HCT116 (cell line): ENCODE results near the gene LAGE3. TPM values are rescaled to one million over a fixed set of nuclear protein-coding genes. Genes with fewer than 3 reads are reported as not detected.
A peak's percentile ranks its signal among the peaks of the same experiment; 100 is the strongest.

Experiments
- ATAC-seq: fragments of 200-7000 bp; cut with Tn5 transposase; 2 replicates; pipeline ENCODE4 v1.9.1; 2020; ENCODE audit warnings: mild to moderate bottlenecking, moderate library complexity
- BruUV-seq: library from RNA; stranded (reverse); fragments of 400-500 nt; replicated peaks from 2 replicates; lab custom pipeline; 2021; lab: Mats Ljungman, UMichigan
- CTCF ChIA-PET: fragments of 300-600 bp; sonication (Branson Sonifier 250); formaldehyde crosslinking; loops from one replicate; lab custom pipeline; 2021; ENCODE audit warnings: antibody characterized with exemption; lab: Charles Lee
- POLR2A ChIA-PET: fragments of 300-600, 350-600 bp; sonication (Branson Sonifier 250); formaldehyde crosslinking; loops from one replicate; lab custom pipeline; 2021; ENCODE audit warnings: antibody characterized with exemption; lab: Charles Lee
- RAD21 ChIA-PET, 2 experiments: fragments of 300-600 bp; sonication (Branson Sonifier 250); formaldehyde crosslinking; loops; one replicate each; lab custom pipeline; 2023; ENCODE audit warnings: low total read pairs in 2 of 2; ENCODE audit not compliant: uncharacterized antibody in 2 of 2, unreplicated experiment in 2 of 2, low non-redundant PET in 1 of 2; lab: Charles Lee
- DNase-seq: peaks from one replicate; pipeline ENCODE4 v3.0.0-alpha.2; 2010; ENCODE audit warnings: low read depth, low spot score
- H2AFZ ChIP-seq: fragments of 200-600 bp; shearing (Covaris generic), sonication (generic); 2 replicates; pipeline ENCODE4 v1.6.1; 2017; ENCODE audit warnings: low read depth, mixed run types, mixed read lengths, antibody characterized with exemption, low read length; ENCODE audit not compliant: poor library complexity, severe bottlenecking
- H3K27ac ChIP-seq: 2 replicates; pipeline ENCODE4 v1.5.1; 2012; ENCODE audit warnings: low read depth, low read length
- H3K27me3 ChIP-seq: fragments of 200-600 bp; sonication (generic); 2 replicates; pipeline ENCODE4 v1.6.1; 2016; ENCODE audit warnings: mixed run types, low read length, mixed read lengths; ENCODE audit not compliant: insufficient read depth
- H3K36me3 ChIP-seq, 2 experiments: fragments of 200-500 bp in 1 of 2; fragments of 200-600 bp in 1 of 2; sonication (Bioruptor generic) in 1 of 2; sonication (generic) in 1 of 2; 2 replicates each; pipeline versions ENCODE4 v1.5.1 to v1.6.1; 2014 to 2016; ENCODE audit warnings: low read length in 2 of 2, inconsistent platforms in 1 of 2, mixed read lengths in 1 of 2, mixed run types in 1 of 2; ENCODE audit not compliant: insufficient read depth in 2 of 2, control insufficient read depth in 1 of 2
- H3K4me1 ChIP-seq, 2 experiments: fragments of 200-600 bp in 1 of 2; sonication (generic) in 1 of 2; 2 replicates each; pipeline versions ENCODE4 v1.5.1 to v1.6.1; 2012 to 2017; ENCODE audit warnings: low read length in 2 of 2, inconsistent platforms in 1 of 2, mild to moderate bottlenecking in 1 of 2, mixed read lengths in 1 of 2, mixed run types in 1 of 2, moderate library complexity in 1 of 2; ENCODE audit not compliant: insufficient read depth in 2 of 2, control insufficient read depth in 1 of 2
- H3K4me2 ChIP-seq: fragments of 200-600 bp; sonication (generic); 2 replicates; pipeline ENCODE4 v1.6.1; 2017; ENCODE audit warnings: mixed run types, low read length, mixed read lengths
- H3K4me3 ChIP-seq, 2 experiments: fragments of 200-600 bp in 1 of 2; sonication (generic) in 1 of 2; replicated peaks in 1 of 2; 2 replicates each; pipeline ENCODE4 v1.5.1; 2011 to 2016; ENCODE audit warnings: low read length in 2 of 2, control low read depth in 1 of 2, low read depth in 1 of 2, mild to moderate bottlenecking in 1 of 2, mixed read lengths in 1 of 2, mixed run types in 1 of 2
- H3K79me2 ChIP-seq: fragments of 200-600 bp; sonication (generic); 2 replicates; pipeline ENCODE4 v1.6.1; 2017; ENCODE audit warnings: mild to moderate bottlenecking, mixed run types, low read length, moderate library complexity, mixed read lengths; ENCODE audit not compliant: insufficient read depth
- H3K9ac ChIP-seq: fragments of 200-600 bp; sonication (generic); 2 replicates; pipeline ENCODE4 v1.6.1; 2016; ENCODE audit warnings: low read length, mixed read lengths
- H3K9me2 ChIP-seq: fragments of 200-600 bp; sonication (generic), shearing (Covaris generic); 2 replicates; pipeline ENCODE4 v1.6.1; 2017; ENCODE audit warnings: mixed run types, mild to moderate bottlenecking, moderate library complexity; ENCODE audit not compliant: insufficient read depth
- H3K9me3 ChIP-seq, 2 experiments: fragments of 200-500 bp in 1 of 2; fragments of 200-600 bp in 1 of 2; sonication (Bioruptor generic) in 1 of 2; sonication (generic) in 1 of 2; 2 replicates each; pipeline ENCODE4 v1.6.1; 2014 to 2017; ENCODE audit warnings: low read length in 2 of 2, mixed read lengths in 2 of 2, inconsistent platforms in 1 of 2, low read depth in 1 of 2, mild to moderate bottlenecking in 1 of 2, mixed run types in 1 of 2, moderate library complexity in 1 of 2; ENCODE audit not compliant: control insufficient read depth in 1 of 2, insufficient read depth in 1 of 2
- H4K20me1 ChIP-seq: fragments of 200-600 bp; sonication (generic), shearing (Covaris generic); 2 replicates; pipeline ENCODE4 v1.6.1; 2017; ENCODE audit warnings: mixed run types, mild to moderate bottlenecking, moderate library complexity; ENCODE audit not compliant: insufficient read depth
- EGR1 ChIP-seq: IDR thresholded peaks from 2 replicates; pipeline ENCODE4 v1.6.1; 2012; ENCODE audit warnings: low read depth
- EZH2 ChIP-seq: fragments of 200-600 bp; sonication (generic); IDR thresholded peaks from 2 replicates; pipeline ENCODE4 v1.6.1; 2017; ENCODE audit warnings: antibody characterized with exemption, mixed run types
- EZH2phosphoT487 ChIP-seq: fragments of 200-600 bp; IDR thresholded peaks from 2 replicates; pipeline ENCODE4 v1.6.1; 2018; ENCODE audit warnings: antibody characterized with exemption, borderline replicate concordance
- FOSL1 ChIP-seq: IDR thresholded peaks from 2 replicates; pipeline ENCODE4 v1.6.1; 2012; ENCODE audit warnings: low read depth
- JUND ChIP-seq: IDR thresholded peaks from 2 replicates; pipeline ENCODE4 v1.6.1; 2012
- POLR2A ChIP-seq: IDR thresholded peaks from 2 replicates; pipeline ENCODE4 v1.7.0; 2011; ENCODE audit warnings: borderline replicate concordance; ENCODE audit not compliant: insufficient read depth, insufficient read length; ENCODE audit errors: extremely low read depth
- POLR2AphosphoS5 ChIP-seq: IDR thresholded peaks from 2 replicates; pipeline ENCODE4 v1.6.1; 2011; ENCODE audit warnings: mild to moderate bottlenecking, low read depth, low read length, moderate library complexity
- RAD21 ChIP-seq: IDR thresholded peaks from 2 replicates; pipeline ENCODE4 v1.6.1; 2012; ENCODE audit warnings: low read depth, mild to moderate bottlenecking
- SIN3A ChIP-seq: IDR thresholded peaks from 2 replicates; pipeline ENCODE4 v1.6.1; 2012; ENCODE audit warnings: low read depth
- SP1 ChIP-seq: IDR thresholded peaks from 2 replicates; pipeline ENCODE4 v1.6.1; 2012; ENCODE audit warnings: low read depth
- TCF7L2 ChIP-seq: IDR thresholded peaks from 2 replicates; pipeline ENCODE4 v1.7.0; 2011; ENCODE audit warnings: borderline replicate concordance, inconsistent platforms; ENCODE audit not compliant: insufficient read depth, insufficient read length; ENCODE audit errors: extremely low read depth
- YY1 ChIP-seq: IDR thresholded peaks from 2 replicates; pipeline ENCODE4 v1.6.1; 2011; ENCODE audit warnings: low read length, low read depth, moderate library complexity, mild to moderate bottlenecking; ENCODE audit not compliant: insufficient replicate concordance; ENCODE audit errors: extremely low read depth
- ZBTB33 ChIP-seq: IDR thresholded peaks from 2 replicates; pipeline ENCODE4 v1.6.1; 2011; ENCODE audit warnings: mild to moderate bottlenecking, low read length, moderate library complexity; ENCODE audit not compliant: insufficient replicate concordance; ENCODE audit errors: extremely low read depth
- ZFX ChIP-seq: fragments of 450-650 bp; IDR thresholded peaks from 2 replicates; pipeline ENCODE4 v1.6.1; 2017
- ZNF274 ChIP-seq: fragments of 200-500 bp; sonication (Bioruptor generic); IDR thresholded peaks from 2 replicates; pipeline ENCODE4 v1.6.1; 2014; ENCODE audit warnings: mild to moderate bottlenecking, low read depth, low read length, inconsistent platforms
- intact Hi-C: fragments of 100-400 bp; cut with micrococcal nuclease; formaldehyde crosslinking; loops from 2 replicates; pipeline ENCODE4 v1.10.0; 2022
- total RNA-seq: library from RNA; stranded (reverse); gene quantifications from one replicate; pipeline ENCODE4 v1.2.1, GENCODE V29; 2021; ENCODE audit not compliant: unreplicated experiment
- TF ChIP-seq, protein P1 (sequence below): IDR thresholded peaks from 2 replicates; pipeline ENCODE4 v1.6.1; 2012; ENCODE audit warnings: low read depth
- TF ChIP-seq, protein P2 (sequence below), 3 experiments: fragments of 200-600 bp in 1 of 3; sonication (generic) in 1 of 3; IDR thresholded peaks in 2 of 3; conservative IDR thresholded peaks in 1 of 3; 2 replicates each; pipeline ENCODE4 v1.5.1; 2012 to 2017; ENCODE audit warnings: low read depth in 2 of 3, low read length in 2 of 3, antibody characterized with exemption in 1 of 3, borderline replicate concordance in 1 of 3, control low read depth in 1 of 3, mild to moderate bottlenecking in 1 of 3, mixed read lengths in 1 of 3, mixed run types in 1 of 3, moderate library complexity in 1 of 3; ENCODE audit not compliant: insufficient read depth in 1 of 3

Gene LAGE3
- total RNA-seq, 1 experiment from 2014 or later = 42.8 TPM

- Histone ChIP-seq H3K4me1 (peaks cover 6 to 16% of the 10 kb centered on the region in 2 experiments; a peak in 3 of 4 replicates), H4K20me1 (no peaks in the 10 kb centered on the region), H3K9me2 (no peaks in the 10 kb centered on the region), H3K4me2 (peak within 1 kb of the TSS; percentile 81), H3K4me3 (peak within 1 kb of the TSS; percentile 59 to 68), H3K27ac (peak within 1 kb of the TSS; percentile 70), H3K27me3 (no peaks in the 10 kb centered on the region), H3K9me3 (no peaks in the 10 kb centered on the region), H2AFZ (no peak within 1 kb of the TSS), H3K9ac (peak within 1 kb of the TSS; percentile 79), H3K36me3 (no peaks in the 10 kb centered on the region; a peak in 1 of 4 replicates), H3K79me2 (peaks cover 19% of the 10 kb centered on the region)
- CTCF ChIA-PET = no interaction called here
- RAD21 ChIA-PET = no interaction called here
- BruUV-seq = no TSS peak
- POLR2A ChIA-PET = no interaction called here
- TF ChIP-seq YY1 (no peak), EZH2phosphoT487 (no peak), POLR2A (no peak), ZFX (peak; percentile 56; the same call in 1 of the 2 replicates), EGR1 (no peak), FOSL1 (no peak), TCF7L2 (no peak), ZBTB33 (no peak), POLR2AphosphoS5 (peak; percentile 28; the same call in 1 of the 2 replicates), SIN3A (no peak), RAD21 (no peak), JUND (no peak), SP1 (no peak), ZNF274 (no peak), EZH2 (no peak)
- TF ChIP-seq, protein P1, sequence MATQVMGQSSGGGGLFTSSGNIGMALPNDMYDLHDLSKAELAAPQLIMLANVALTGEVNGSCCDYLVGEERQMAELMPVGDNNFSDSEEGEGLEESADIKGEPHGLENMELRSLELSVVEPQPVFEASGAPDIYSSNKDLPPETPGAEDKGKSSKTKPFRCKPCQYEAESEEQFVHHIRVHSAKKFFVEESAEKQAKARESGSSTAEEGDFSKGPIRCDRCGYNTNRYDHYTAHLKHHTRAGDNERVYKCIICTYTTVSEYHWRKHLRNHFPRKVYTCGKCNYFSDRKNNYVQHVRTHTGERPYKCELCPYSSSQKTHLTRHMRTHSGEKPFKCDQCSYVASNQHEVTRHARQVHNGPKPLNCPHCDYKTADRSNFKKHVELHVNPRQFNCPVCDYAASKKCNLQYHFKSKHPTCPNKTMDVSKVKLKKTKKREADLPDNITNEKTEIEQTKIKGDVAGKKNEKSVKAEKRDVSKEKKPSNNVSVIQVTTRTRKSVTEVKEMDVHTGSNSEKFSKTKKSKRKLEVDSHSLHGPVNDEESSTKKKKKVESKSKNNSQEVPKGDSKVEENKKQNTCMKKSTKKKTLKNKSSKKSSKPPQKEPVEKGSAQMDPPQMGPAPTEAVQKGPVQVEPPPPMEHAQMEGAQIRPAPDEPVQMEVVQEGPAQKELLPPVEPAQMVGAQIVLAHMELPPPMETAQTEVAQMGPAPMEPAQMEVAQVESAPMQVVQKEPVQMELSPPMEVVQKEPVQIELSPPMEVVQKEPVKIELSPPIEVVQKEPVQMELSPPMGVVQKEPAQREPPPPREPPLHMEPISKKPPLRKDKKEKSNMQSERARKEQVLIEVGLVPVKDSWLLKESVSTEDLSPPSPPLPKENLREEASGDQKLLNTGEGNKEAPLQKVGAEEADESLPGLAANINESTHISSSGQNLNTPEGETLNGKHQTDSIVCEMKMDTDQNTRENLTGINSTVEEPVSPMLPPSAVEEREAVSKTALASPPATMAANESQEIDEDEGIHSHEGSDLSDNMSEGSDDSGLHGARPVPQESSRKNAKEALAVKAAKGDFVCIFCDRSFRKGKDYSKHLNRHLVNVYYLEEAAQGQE = no peak
- TF ChIP-seq, protein P2, sequence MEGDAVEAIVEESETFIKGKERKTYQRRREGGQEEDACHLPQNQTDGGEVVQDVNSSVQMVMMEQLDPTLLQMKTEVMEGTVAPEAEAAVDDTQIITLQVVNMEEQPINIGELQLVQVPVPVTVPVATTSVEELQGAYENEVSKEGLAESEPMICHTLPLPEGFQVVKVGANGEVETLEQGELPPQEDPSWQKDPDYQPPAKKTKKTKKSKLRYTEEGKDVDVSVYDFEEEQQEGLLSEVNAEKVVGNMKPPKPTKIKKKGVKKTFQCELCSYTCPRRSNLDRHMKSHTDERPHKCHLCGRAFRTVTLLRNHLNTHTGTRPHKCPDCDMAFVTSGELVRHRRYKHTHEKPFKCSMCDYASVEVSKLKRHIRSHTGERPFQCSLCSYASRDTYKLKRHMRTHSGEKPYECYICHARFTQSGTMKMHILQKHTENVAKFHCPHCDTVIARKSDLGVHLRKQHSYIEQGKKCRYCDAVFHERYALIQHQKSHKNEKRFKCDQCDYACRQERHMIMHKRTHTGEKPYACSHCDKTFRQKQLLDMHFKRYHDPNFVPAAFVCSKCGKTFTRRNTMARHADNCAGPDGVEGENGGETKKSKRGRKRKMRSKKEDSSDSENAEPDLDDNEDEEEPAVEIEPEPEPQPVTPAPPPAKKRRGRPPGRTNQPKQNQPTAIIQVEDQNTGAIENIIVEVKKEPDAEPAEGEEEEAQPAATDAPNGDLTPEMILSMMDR (IDR thresholded peaks at IDR 0.05 in 2 of 3, conservative IDR thresholded peaks at IDR 0.05 in 1 of 3; ENCODE audit: borderline replicate concordance in 1 of 3, insufficient read depth in 1 of 3, low read depth in 2 of 3, low read length in 2 of 3) = no peak
- no peak for DNase-seq
- intact Hi-C loops = loop anchor here (5.0 kb wide), 1 partner anchor 33 kb away; the partner anchor contains the start of gene LAGE3
- ATAC-seq = peak; percentile 88
These were observed 34.9 kb downstream of the LAGE3 start, which contains the start of gene FAM50A for GRCh38 chrX:154443992-154444754. Gene FAM50A, plus strand, starts transcription at chrX:154444141. Its CDS starts 95 bp downstream, at chrX:154444236.
